Parathyroid adenoma (tissue), 2 donors: ENCODE results near the gene ZNF800.

Experiments
- H2AFZ ChIP-seq: fragments of 300-600 bp; sonication (generic); one replicate; pipeline ENCODE4 v1.7.0; 2017; ENCODE audit warnings: antibody characterized with exemption, mild to moderate bottlenecking
- H3K27ac ChIP-seq: fragments of 300-600 bp; sonication (generic); one replicate; pipeline ENCODE4 v1.7.0; 2017
- H3K27me3 ChIP-seq: fragments of 300-600 bp; sonication (generic); one replicate; pipeline ENCODE4 v1.7.0; 2017; ENCODE audit warnings: low read length; ENCODE audit not compliant: control insufficient read depth, insufficient read depth
- H3K36me3 ChIP-seq: fragments of 300-600 bp; sonication (generic); one replicate; pipeline ENCODE4 v1.7.0; 2017; ENCODE audit warnings: low read length; ENCODE audit not compliant: control insufficient read depth, insufficient read depth
- H3K4me1 ChIP-seq: fragments of 300-600 bp; sonication (generic); one replicate; pipeline ENCODE4 v1.7.0; 2017; ENCODE audit warnings: control low read depth
- H3K4me2 ChIP-seq: fragments of 300-600 bp; sonication (generic); one replicate; pipeline ENCODE4 v1.7.0; 2017; ENCODE audit warnings: low read length
- H3K4me3 ChIP-seq: fragments of 300-600 bp; sonication (generic); one replicate; pipeline ENCODE4 v1.7.0; 2017; ENCODE audit warnings: low read depth, low read length
- H3K79me2 ChIP-seq: fragments of 300-600 bp; sonication (generic); one replicate; pipeline ENCODE4 v1.7.0; 2017; ENCODE audit warnings: control low read depth
- H3K9ac ChIP-seq: fragments of 300-600 bp; sonication (generic); one replicate; pipeline ENCODE4 v1.7.0; 2017; ENCODE audit warnings: mild to moderate bottlenecking
- H3K9me3 ChIP-seq: fragments of 300-600 bp; sonication (generic); one replicate; pipeline ENCODE4 v1.7.0; 2017; ENCODE audit warnings: low read length; ENCODE audit not compliant: control insufficient read depth
- TF ChIP-seq, protein P1 (sequence below): fragments of 300-600 bp; sonication (generic); IDR thresholded peaks from one replicate; pipeline ENCODE4 v1.7.0; 2017; ENCODE audit warnings: antibody characterized with exemption, mild to moderate bottlenecking
- donor health status: primary hyperparathyroidism.

The ZNF800 gene

DNA sequence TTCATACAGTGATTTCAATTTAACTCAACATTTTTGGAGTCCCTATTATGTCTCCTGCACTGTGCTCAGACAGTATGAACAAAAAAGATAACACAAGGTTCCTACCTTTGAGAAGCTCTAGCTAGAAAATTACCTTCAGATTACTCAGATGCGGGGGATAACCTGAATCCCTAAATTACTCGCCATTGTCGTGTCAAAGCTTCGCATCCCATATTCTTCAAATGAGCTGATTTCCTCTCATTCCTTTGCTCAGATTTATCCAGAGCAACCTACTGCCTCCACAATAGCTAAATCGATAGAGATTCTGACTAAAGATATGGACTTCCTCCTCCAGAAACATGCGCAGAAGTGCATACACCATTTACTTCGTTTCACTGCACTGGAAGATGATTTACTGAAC, 42.6 kb downstream of the ZNF800 start:
- Histone ChIP-seq H3K79me2 (no peaks in the 10 kb centered on the region), H2AFZ (no peak overlapping the region), H3K4me3 (no peak overlapping the region), H3K4me1 (no peaks in the 10 kb centered on the region), H3K9ac (no peak overlapping the region), H3K9me3 (no peaks in the 10 kb centered on the region), H3K27ac (peak overlapping the region; percentile 3), H3K27me3 (no peaks in the 10 kb centered on the region), H3K4me2 (peak overlapping the region; percentile 23), H3K36me3 (no peaks in the 10 kb centered on the region)
- TF ChIP-seq, protein P1, sequence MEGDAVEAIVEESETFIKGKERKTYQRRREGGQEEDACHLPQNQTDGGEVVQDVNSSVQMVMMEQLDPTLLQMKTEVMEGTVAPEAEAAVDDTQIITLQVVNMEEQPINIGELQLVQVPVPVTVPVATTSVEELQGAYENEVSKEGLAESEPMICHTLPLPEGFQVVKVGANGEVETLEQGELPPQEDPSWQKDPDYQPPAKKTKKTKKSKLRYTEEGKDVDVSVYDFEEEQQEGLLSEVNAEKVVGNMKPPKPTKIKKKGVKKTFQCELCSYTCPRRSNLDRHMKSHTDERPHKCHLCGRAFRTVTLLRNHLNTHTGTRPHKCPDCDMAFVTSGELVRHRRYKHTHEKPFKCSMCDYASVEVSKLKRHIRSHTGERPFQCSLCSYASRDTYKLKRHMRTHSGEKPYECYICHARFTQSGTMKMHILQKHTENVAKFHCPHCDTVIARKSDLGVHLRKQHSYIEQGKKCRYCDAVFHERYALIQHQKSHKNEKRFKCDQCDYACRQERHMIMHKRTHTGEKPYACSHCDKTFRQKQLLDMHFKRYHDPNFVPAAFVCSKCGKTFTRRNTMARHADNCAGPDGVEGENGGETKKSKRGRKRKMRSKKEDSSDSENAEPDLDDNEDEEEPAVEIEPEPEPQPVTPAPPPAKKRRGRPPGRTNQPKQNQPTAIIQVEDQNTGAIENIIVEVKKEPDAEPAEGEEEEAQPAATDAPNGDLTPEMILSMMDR = no peak

GRCh38 chr7:127348247-127348631, 44.3 kb downstream of the ZNF800 start:
- Histone ChIP-seq H3K36me3 (no peaks in the 10 kb centered on the region), H3K4me3 (no peak overlapping the region), H2AFZ (peak overlapping the region; percentile 65), H3K4me2 (peak overlapping the region; percentile 53), H3K79me2 (no peaks in the 10 kb centered on the region), H3K27ac (no peak overlapping the region), H3K27me3 (no peaks in the 10 kb centered on the region), H3K4me1 (no peaks in the 10 kb centered on the region), H3K9ac (no peak overlapping the region), H3K9me3 (no peaks in the 10 kb centered on the region)
- TF ChIP-seq, protein P1 = no peak

DNA sequence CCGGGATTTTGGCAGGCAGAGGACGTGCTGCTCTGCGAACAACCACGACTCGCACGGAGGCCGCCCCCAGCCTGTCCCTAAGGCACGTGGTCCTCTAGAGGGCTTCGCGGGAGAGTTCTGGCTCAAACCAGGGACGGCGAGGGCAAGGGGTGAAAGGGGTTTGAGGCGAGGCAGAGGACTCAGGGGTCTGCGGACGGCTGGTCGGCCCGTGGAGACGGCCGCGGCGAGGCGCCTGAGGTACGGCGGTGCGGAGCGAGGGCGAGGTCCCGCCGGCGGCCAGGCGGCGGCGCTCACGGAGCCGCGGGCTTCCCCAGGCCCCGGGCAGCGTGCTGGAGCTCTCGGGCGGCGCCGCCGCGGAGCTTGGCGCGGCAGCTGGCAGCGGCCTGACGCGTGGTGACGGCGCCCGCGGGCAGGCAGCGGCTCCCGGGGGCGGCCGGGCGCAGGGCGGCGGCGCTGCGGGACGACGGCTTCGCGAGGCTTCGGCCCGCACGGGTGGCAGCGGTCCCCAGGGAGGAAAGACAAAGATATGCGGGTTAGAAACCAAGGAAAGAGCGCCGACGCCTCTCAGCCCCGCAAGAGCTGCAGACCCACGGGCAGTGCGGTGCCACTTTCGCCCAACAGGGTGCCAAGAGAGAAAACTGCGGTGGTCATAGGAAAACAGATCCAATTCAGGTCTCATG, 44.8 kb downstream of the ZNF800 start:
- TF ChIP-seq, protein P1 = peak; percentile 17
- H3K79me2 ChIP-seq = no peaks in the 10 kb centered on the region

GRCh38 chr7:127346575-127347256, 45.8 kb downstream of the ZNF800 start:
- Histone ChIP-seq H3K9ac (no peak overlapping the region), H3K4me3 (no peak overlapping the region), H3K4me1 (no peaks in the 10 kb centered on the region), H3K27me3 (no peaks in the 10 kb centered on the region), H3K79me2 (no peaks in the 10 kb centered on the region), H2AFZ (no peak overlapping the region), H3K9me3 (no peaks in the 10 kb centered on the region), H3K27ac (no peak overlapping the region), H3K4me2 (no peak overlapping the region), H3K36me3 (no peaks in the 10 kb centered on the region)
- TF ChIP-seq, protein P1 = no peak

More for the DNA sequence above, 44.8 kb downstream of the ZNF800 start:
- Histone ChIP-seq H3K4me2 (peak overlapping the region; percentile 71), H3K4me1 (no peaks in the 10 kb centered on the region), H3K9ac (no peak overlapping the region), H3K27ac (no peak overlapping the region), H2AFZ (peak overlapping the region; percentile 81), H3K27me3 (no peaks in the 10 kb centered on the region), H3K9me3 (no peaks in the 10 kb centered on the region), H3K4me3 (peak overlapping the region; percentile 18), H3K36me3 (no peaks in the 10 kb centered on the region)
